ENCODE results near the gene TYW1.
"Not testable (repeated sequence)": the region's sequence is repeated elsewhere in the genome, so short reads cannot be mapped to it uniquely, and the experiment has no call there.

Gene TYW1

GRCh38 chr7:66996444-66997191 is at the start of gene TYW1:
Gene TYW1, plus strand, starts transcription at chr7:66996833. Its CDS starts 146 bp downstream, at chr7:66996979.
- not testable (repeated sequence) for H3K9me3 ChIP-seq (ENCODE audit: control insufficient read depth, low read length); H3K27me3 ChIP-seq (ENCODE audit: control insufficient read depth, insufficient read depth, low read length); H3K36me3 ChIP-seq (ENCODE audit: control insufficient read depth, insufficient read depth, low read length); H3K4me1 ChIP-seq (ENCODE audit: control insufficient read depth, insufficient read depth, low read length)
- Histone ChIP-seq H3K9ac (ENCODE audit: low read length) (peak within 1 kb of the TSS; percentile 80), H3K4me3 (ENCODE audit: low read length) (peak within 1 kb of the TSS; percentile 84)

- H3K27me3 ChIP-seq (ENCODE audit: control insufficient read depth, insufficient read depth, low read length): no peaks in the 10 kb centered on the region
- no peaks in the 10 kb centered on the region for H3K36me3 ChIP-seq (ENCODE audit: control insufficient read depth, insufficient read depth, low read length)
- no peak overlapping the region for H3K9ac ChIP-seq (ENCODE audit: low read length)
- H3K4me1 ChIP-seq (ENCODE audit: control insufficient read depth, insufficient read depth, low read length): peaks cover 21% of the 10 kb centered on the region
- H3K4me3 ChIP-seq (ENCODE audit: low read length): no peak overlapping the region
- no peaks in the 10 kb centered on the region for H3K9me3 ChIP-seq (ENCODE audit: control insufficient read depth, low read length)
These were observed 48.0 kb upstream of the TYW1 start for GRCh38 chr7:66948480-66949109.

- Histone ChIP-seq H3K36me3 (ENCODE audit: control insufficient read depth, insufficient read depth, low read length) (peaks cover 8% of the 10 kb centered on the region), H3K9ac (ENCODE audit: low read length) (no peak overlapping the region), H3K27me3 (ENCODE audit: control insufficient read depth, insufficient read depth, low read length) (no peaks in the 10 kb centered on the region), H3K9me3 (ENCODE audit: control insufficient read depth, low read length) (no peaks in the 10 kb centered on the region), H3K4me1 (ENCODE audit: control insufficient read depth, insufficient read depth, low read length) (peaks cover 21% of the 10 kb centered on the region), H3K4me3 (ENCODE audit: low read length) (no peak overlapping the region)
These were observed 46.3 kb upstream of the TYW1 start for GRCh38 chr7:66950311-66950710.

GRCh38 chr7:66950763-66951162 is 45.9 kb upstream of the TYW1 start:
- Histone ChIP-seq H3K36me3 (ENCODE audit: control insufficient read depth, insufficient read depth, low read length) (peaks cover 8% of the 10 kb centered on the region), H3K9ac (ENCODE audit: low read length) (no peak overlapping the region), H3K27me3 (ENCODE audit: control insufficient read depth, insufficient read depth, low read length) (no peaks in the 10 kb centered on the region), H3K4me1 (ENCODE audit: control insufficient read depth, insufficient read depth, low read length) (peaks cover 21% of the 10 kb centered on the region), H3K9me3 (ENCODE audit: control insufficient read depth, low read length) (no peaks in the 10 kb centered on the region), H3K4me3 (ENCODE audit: low read length) (no peak overlapping the region)

- no peak overlapping the region for H3K9ac ChIP-seq (ENCODE audit: low read length)
- peaks cover 8% of the 10 kb centered on the region for H3K36me3 ChIP-seq (ENCODE audit: control insufficient read depth, insufficient read depth, low read length)
- no peaks in the 10 kb centered on the region for H3K27me3 ChIP-seq (ENCODE audit: control insufficient read depth, insufficient read depth, low read length)
These were observed 44.1 kb upstream of the TYW1 start for GRCh38 chr7:66952343-66953043.

GRCh38 chr7:66953044-66953427 is 43.6 kb upstream of the TYW1 start:
- Histone ChIP-seq H3K4me3 (ENCODE audit: low read length) (no peak overlapping the region), H3K9ac (ENCODE audit: low read length) (no peak overlapping the region), H3K9me3 (ENCODE audit: control insufficient read depth, low read length) (no peaks in the 10 kb centered on the region), H3K4me1 (ENCODE audit: control insufficient read depth, insufficient read depth, low read length) (peaks cover 13% of the 10 kb centered on the region), H3K36me3 (ENCODE audit: control insufficient read depth, insufficient read depth, low read length) (peaks cover 8% of the 10 kb centered on the region), H3K27me3 (ENCODE audit: control insufficient read depth, insufficient read depth, low read length) (no peaks in the 10 kb centered on the region)

More at GRCh38 chr7:66952343-66953043, 44.1 kb upstream of the TYW1 start:
- Histone ChIP-seq H3K9me3 (ENCODE audit: control insufficient read depth, low read length) (no peaks in the 10 kb centered on the region), H3K4me3 (ENCODE audit: low read length) (no peak overlapping the region), H3K4me1 (ENCODE audit: control insufficient read depth, insufficient read depth, low read length) (peaks cover 13% of the 10 kb centered on the region)

GRCh38 chr7:66957595-66958290 is 38.9 kb upstream of the TYW1 start:
- no peaks in the 10 kb centered on the region for H3K27me3 ChIP-seq (ENCODE audit: control insufficient read depth, insufficient read depth, low read length)
- no peak overlapping the region for H3K9ac ChIP-seq (ENCODE audit: low read length)
- H3K4me1 ChIP-seq (ENCODE audit: control insufficient read depth, insufficient read depth, low read length): peaks cover 16% of the 10 kb centered on the region
- H3K4me3 ChIP-seq (ENCODE audit: low read length): no peak overlapping the region
- no peaks in the 10 kb centered on the region for H3K9me3 ChIP-seq (ENCODE audit: control insufficient read depth, low read length)
- H3K36me3 ChIP-seq (ENCODE audit: control insufficient read depth, insufficient read depth, low read length): peaks cover 8% of the 10 kb centered on the region

GRCh38 chr7:66958538-66959350 is 37.9 kb upstream of the TYW1 start:
- peaks cover 11% of the 10 kb centered on the region for H3K4me1 ChIP-seq (ENCODE audit: control insufficient read depth, insufficient read depth, low read length)
- no peak overlapping the region for H3K9ac ChIP-seq (ENCODE audit: low read length)
- H3K9me3 ChIP-seq (ENCODE audit: control insufficient read depth, low read length): no peaks in the 10 kb centered on the region
- H3K27me3 ChIP-seq (ENCODE audit: control insufficient read depth, insufficient read depth, low read length): no peaks in the 10 kb centered on the region
- H3K4me3 ChIP-seq (ENCODE audit: low read length): no peak overlapping the region
- H3K36me3 ChIP-seq (ENCODE audit: control insufficient read depth, insufficient read depth, low read length): peaks cover 8% of the 10 kb centered on the region

- Histone ChIP-seq H3K4me3 (ENCODE audit: low read length) (no peak overlapping the region), H3K4me1 (ENCODE audit: control insufficient read depth, insufficient read depth, low read length) (peaks cover 11% of the 10 kb centered on the region), H3K27me3 (ENCODE audit: control insufficient read depth, insufficient read depth, low read length) (no peaks in the 10 kb centered on the region), H3K9ac (ENCODE audit: low read length) (no peak overlapping the region), H3K36me3 (ENCODE audit: control insufficient read depth, insufficient read depth, low read length) (peaks cover 2% of the 10 kb centered on the region), H3K9me3 (ENCODE audit: control insufficient read depth, low read length) (no peaks in the 10 kb centered on the region)
These were observed 36.4 kb upstream of the TYW1 start for GRCh38 chr7:66960192-66960591.

GRCh38 chr7:66961096-66961495 is 35.5 kb upstream of the TYW1 start:
- H3K4me1 ChIP-seq (ENCODE audit: control insufficient read depth, insufficient read depth, low read length): peaks cover 11% of the 10 kb centered on the region
- no peaks in the 10 kb centered on the region for H3K9me3 ChIP-seq (ENCODE audit: control insufficient read depth, low read length)
- no peak overlapping the region for H3K4me3 ChIP-seq (ENCODE audit: low read length)
- no peaks in the 10 kb centered on the region for H3K27me3 ChIP-seq (ENCODE audit: control insufficient read depth, insufficient read depth, low read length)
- H3K9ac ChIP-seq (ENCODE audit: low read length): no peak overlapping the region
- H3K36me3 ChIP-seq (ENCODE audit: control insufficient read depth, insufficient read depth, low read length): no peaks in the 10 kb centered on the region

- no peaks in the 10 kb centered on the region for H3K27me3 ChIP-seq (ENCODE audit: control insufficient read depth, insufficient read depth, low read length)
- no peak overlapping the region for H3K9ac ChIP-seq (ENCODE audit: low read length)
These were observed 32.2 kb upstream of the TYW1 start for GRCh38 chr7:66964411-66964810.

More at GRCh38 chr7:66964411-66964810, 32.2 kb upstream of the TYW1 start:
- H3K4me1 ChIP-seq (ENCODE audit: control insufficient read depth, insufficient read depth, low read length): peaks cover 4% of the 10 kb centered on the region
- H3K4me3 ChIP-seq (ENCODE audit: low read length): no peak overlapping the region
- H3K36me3 ChIP-seq (ENCODE audit: control insufficient read depth, insufficient read depth, low read length): no peaks in the 10 kb centered on the region
- no peaks in the 10 kb centered on the region for H3K9me3 ChIP-seq (ENCODE audit: control insufficient read depth, low read length)

Data from mucosa of stomach (tissue), 1 donor.